Activated T-helper 17 cell treated with anti-CD3 and anti-CD28 coated beads, Interleukin-2, amount 50 U/mL, for 72 hours (primary cell): Measurements from ENCODE around the gene SLC38A2. TPM values are rescaled to one million over a fixed set of nuclear protein-coding genes. Genes with fewer than 3 reads are reported as not detected.
A peak's percentile ranks its signal among the peaks of the same experiment; 100 is the strongest.
"Not testable (repeated sequence)": the region's sequence is repeated elsewhere in the genome, so short reads cannot be mapped to it uniquely, and the experiment has no call there.

Experiments used
- ATAC-seq: fragments of 150-1000 bp; cut with Tn5 transposase; replicated peaks from 2 replicates; pipeline ENCODE4 v1.10.0; 2021; ENCODE audit warnings: mild to moderate bottlenecking, moderate library complexity
- H3K27ac Mint-ChIP-seq: one replicate; pipeline ENCODE4 v1.8.0; 2022; ENCODE audit warnings: mixed read lengths
- H3K27me3 Mint-ChIP-seq: one replicate; pipeline ENCODE4 v1.8.0; 2022; ENCODE audit warnings: mixed read lengths
- H3K36me3 Mint-ChIP-seq: one replicate; pipeline ENCODE4 v1.8.0; 2022; ENCODE audit warnings: low read depth, mild to moderate bottlenecking, mixed read lengths
- H3K4me1 Mint-ChIP-seq: one replicate; pipeline ENCODE4 v1.8.0; 2022; ENCODE audit warnings: mixed read lengths
- H3K4me3 Mint-ChIP-seq: one replicate; pipeline ENCODE4 v1.8.0; 2022; ENCODE audit warnings: mild to moderate bottlenecking, mixed read lengths
- H3K9me3 Mint-ChIP-seq: one replicate; pipeline ENCODE4 v1.8.0; 2022; ENCODE audit warnings: mixed read lengths
- total RNA-seq, 2 donors: library from RNA; stranded (reverse); gene quantifications; one replicate each; pipeline ENCODE4 v1.2.3, GENCODE V29; 2022

SLC38A2 gene
- total RNA-seq, 2 donors from 2014 or later = 203 to 206 TPM

- no peak overlapping the region for H3K4me3 Mint-ChIP-seq
- H3K4me1 Mint-ChIP-seq = peaks cover 27% of the 10 kb centered on the region
- H3K27me3 Mint-ChIP-seq = no peaks in the 10 kb centered on the region
- no peak overlapping the region for H3K27ac Mint-ChIP-seq
- ATAC-seq = no peak
- H3K9me3 Mint-ChIP-seq = no peaks in the 10 kb centered on the region
- H3K36me3 Mint-ChIP-seq = no peaks in the 10 kb centered on the region
Observed at GRCh38 chr12:46402941-46403718, 30.6 kb upstream of the SLC38A2 start.

GRCh38 chr12:46402451-46402850 lies 29.9 kb upstream of the SLC38A2 start:
- Mint-ChIP-seq H3K4me3 (no peak overlapping the region), H3K27me3 (no peaks in the 10 kb centered on the region), H3K27ac (no peak overlapping the region), H3K4me1 (peaks cover 27% of the 10 kb centered on the region), H3K9me3 (no peaks in the 10 kb centered on the region), H3K36me3 (no peaks in the 10 kb centered on the region)
- ATAC-seq = no peak

GRCh38 chr12:46401662-46402061 lies 29.1 kb upstream of the SLC38A2 start:
- H3K9me3 Mint-ChIP-seq = no peaks in the 10 kb centered on the region

GRCh38 chr12:46400406-46400805 lies 27.8 kb upstream of the SLC38A2 start:
- no peak for ATAC-seq
- Mint-ChIP-seq H3K27me3 (no peaks in the 10 kb centered on the region), H3K27ac (no peak overlapping the region), H3K4me3 (no peak overlapping the region), H3K36me3 (no peaks in the 10 kb centered on the region), H3K9me3 (no peaks in the 10 kb centered on the region), H3K4me1 (peaks cover 27% of the 10 kb centered on the region)

More at GRCh38 chr12:46401662-46402061, 29.1 kb upstream of the SLC38A2 start:
- Mint-ChIP-seq H3K27ac (no peak overlapping the region), H3K36me3 (no peaks in the 10 kb centered on the region), H3K27me3 (no peaks in the 10 kb centered on the region), H3K4me1 (peaks cover 27% of the 10 kb centered on the region), H3K4me3 (no peak overlapping the region)
- ATAC-seq = no peak

GRCh38 chr12:46399461-46400248 lies 27.1 kb upstream of the SLC38A2 start:
- Mint-ChIP-seq H3K4me1 (peaks cover 27% of the 10 kb centered on the region), H3K4me3 (peak overlapping the region; percentile 21)
- not testable (repeated sequence) for H3K9me3 Mint-ChIP-seq, ATAC-seq, H3K27ac Mint-ChIP-seq, H3K27me3 Mint-ChIP-seq, H3K36me3 Mint-ChIP-seq

- no peak for ATAC-seq
- no peaks in the 10 kb centered on the region for H3K9me3 Mint-ChIP-seq
- H3K27me3 Mint-ChIP-seq = no peaks in the 10 kb centered on the region
- no peak overlapping the region for H3K27ac Mint-ChIP-seq
- H3K4me1 Mint-ChIP-seq = peaks cover 21% of the 10 kb centered on the region
- no peak overlapping the region for H3K4me3 Mint-ChIP-seq
- H3K36me3 Mint-ChIP-seq = no peaks in the 10 kb centered on the region
Observed at GRCh38 chr12:46396826-46397225, 24.3 kb upstream of the SLC38A2 start.

GRCh38 chr12:46395388-46395787 lies 22.8 kb upstream of the SLC38A2 start:
- Mint-ChIP-seq H3K4me1 (peaks cover 25% of the 10 kb centered on the region), H3K36me3 (no peaks in the 10 kb centered on the region), H3K27ac (no peak overlapping the region), H3K27me3 (no peaks in the 10 kb centered on the region), H3K9me3 (no peaks in the 10 kb centered on the region), H3K4me3 (no peak overlapping the region)
- ATAC-seq = no peak

- no peak for ATAC-seq
- Mint-ChIP-seq H3K27ac (no peak overlapping the region), H3K27me3 (no peaks in the 10 kb centered on the region), H3K4me1 (peaks cover 13% of the 10 kb centered on the region), H3K9me3 (no peaks in the 10 kb centered on the region), H3K4me3 (no peak overlapping the region), H3K36me3 (no peaks in the 10 kb centered on the region)
Observed at GRCh38 chr12:46391630-46392029, 19.1 kb upstream of the SLC38A2 start.

GRCh38 chr12:46390881-46391280 lies 18.3 kb upstream of the SLC38A2 start:
- Mint-ChIP-seq H3K27ac (no peak overlapping the region), H3K4me1 (peaks cover 13% of the 10 kb centered on the region), H3K9me3 (no peaks in the 10 kb centered on the region), H3K27me3 (no peaks in the 10 kb centered on the region), H3K4me3 (peak overlapping the region; percentile 47), H3K36me3 (no peaks in the 10 kb centered on the region)
- ATAC-seq = peak; percentile 59

- Mint-ChIP-seq H3K9me3 (no peaks in the 10 kb centered on the region), H3K27ac (no peak overlapping the region), H3K4me3 (peak overlapping the region; percentile 47), H3K36me3 (no peaks in the 10 kb centered on the region), H3K4me1 (peaks cover 13% of the 10 kb centered on the region), H3K27me3 (no peaks in the 10 kb centered on the region)
- ATAC-seq = no peak
Observed at GRCh38 chr12:46390304-46390703, 17.7 kb upstream of the SLC38A2 start.

GRCh38 chr12:46389031-46389616 lies 16.6 kb upstream of the SLC38A2 start:
- ATAC-seq = no peak
- Mint-ChIP-seq H3K4me1 (peaks cover 13% of the 10 kb centered on the region), H3K4me3 (no peak overlapping the region), H3K9me3 (no peaks in the 10 kb centered on the region), H3K27ac (no peak overlapping the region), H3K36me3 (no peaks in the 10 kb centered on the region), H3K27me3 (no peaks in the 10 kb centered on the region)

- H3K4me3 Mint-ChIP-seq = no peak overlapping the region
- no peaks in the 10 kb centered on the region for H3K36me3 Mint-ChIP-seq
- H3K27ac Mint-ChIP-seq = no peak overlapping the region
- H3K4me1 Mint-ChIP-seq = peaks cover 13% of the 10 kb centered on the region
- H3K27me3 Mint-ChIP-seq = no peaks in the 10 kb centered on the region
- no peak for ATAC-seq
- no peaks in the 10 kb centered on the region for H3K9me3 Mint-ChIP-seq
Observed at GRCh38 chr12:46388427-46389021, 16.0 kb upstream of the SLC38A2 start.

GRCh38 chr12:46387670-46388069 lies 15.1 kb upstream of the SLC38A2 start:
- Mint-ChIP-seq H3K36me3 (no peaks in the 10 kb centered on the region), H3K9me3 (no peaks in the 10 kb centered on the region), H3K27me3 (no peaks in the 10 kb centered on the region), H3K4me3 (no peak overlapping the region), H3K4me1 (peaks cover 15% of the 10 kb centered on the region), H3K27ac (no peak overlapping the region)
- ATAC-seq = no peak

GRCh38 chr12:46386877-46387629 lies 14.5 kb upstream of the SLC38A2 start:
- Mint-ChIP-seq H3K36me3 (no peaks in the 10 kb centered on the region), H3K4me3 (no peak overlapping the region), H3K9me3 (no peaks in the 10 kb centered on the region), H3K27ac (no peak overlapping the region), H3K27me3 (no peaks in the 10 kb centered on the region), H3K4me1 (peaks cover 19% of the 10 kb centered on the region)
- ATAC-seq = no peak
